NCI-H345 treated with DMSO at 0.1 percent for 48 hours (cell line): Measurements from ENCODE around the gene C1orf159.
A peak's percentile ranks its signal among the peaks of the same experiment; 100 is the strongest.
"Not testable (repeated sequence)": the region's sequence is repeated elsewhere in the genome, so short reads cannot be mapped to it uniquely, and the experiment has no call there.

ENCODE experiments used
- DNase-seq: peaks from one replicate; lab custom pipeline; 2025; ENCODE audit not compliant: unreplicated experiment; lab: John Stamatoyannopoulos, UW

The C1orf159 gene

DNA sequence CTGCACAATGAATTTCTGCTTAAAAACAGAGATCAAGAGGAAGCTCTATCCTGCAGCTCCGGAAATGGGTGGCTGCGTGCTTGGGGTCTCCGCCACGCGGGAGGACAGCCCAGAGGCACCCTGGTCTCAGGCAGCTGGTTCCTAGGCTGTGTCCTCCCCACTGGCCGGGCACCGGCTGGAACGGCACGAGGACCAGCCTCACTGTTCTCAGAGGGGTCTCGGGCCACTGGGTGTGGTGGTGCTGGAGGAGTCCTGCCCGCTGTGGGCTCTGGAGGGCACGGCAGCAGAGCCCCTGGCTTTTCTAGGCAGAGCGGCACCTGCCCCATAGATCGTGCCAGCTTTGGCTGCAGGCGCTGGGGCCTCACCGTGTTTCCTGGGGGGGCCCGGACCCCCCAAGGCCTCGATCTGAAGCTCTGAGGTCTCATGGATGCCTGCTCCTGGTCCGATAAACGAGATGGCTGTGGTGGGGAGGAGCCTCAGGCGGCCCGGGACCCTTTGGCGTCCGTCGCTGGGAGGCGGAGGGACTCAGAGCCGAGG lies 33.6 kb downstream of the C1orf159 start:
- DNase-seq = no peak

GRCh38 chr1:1081311-1082238 lies 34.3 kb downstream of the C1orf159 start:
- no peak for DNase-seq

DNA sequence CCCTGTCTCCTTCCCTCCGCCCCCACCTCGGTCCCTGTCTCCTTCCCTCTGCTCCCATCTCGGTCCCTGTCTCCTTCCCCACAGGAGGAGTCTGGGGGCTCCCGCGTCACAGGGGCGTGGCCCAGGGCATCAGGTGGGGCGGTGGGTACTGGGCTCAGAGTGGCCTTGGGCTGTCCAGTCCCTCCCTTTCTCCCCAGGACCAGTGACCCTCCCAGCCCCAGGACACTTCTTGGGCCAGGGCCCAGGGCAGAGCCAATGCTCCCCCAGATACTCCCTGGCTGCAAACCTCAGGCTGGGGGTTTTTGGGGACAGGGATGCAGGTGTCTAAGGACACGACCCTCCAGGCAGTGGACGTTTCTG lies 35.0 kb downstream of the C1orf159 start:
- DNase-seq = no peak

DNA sequence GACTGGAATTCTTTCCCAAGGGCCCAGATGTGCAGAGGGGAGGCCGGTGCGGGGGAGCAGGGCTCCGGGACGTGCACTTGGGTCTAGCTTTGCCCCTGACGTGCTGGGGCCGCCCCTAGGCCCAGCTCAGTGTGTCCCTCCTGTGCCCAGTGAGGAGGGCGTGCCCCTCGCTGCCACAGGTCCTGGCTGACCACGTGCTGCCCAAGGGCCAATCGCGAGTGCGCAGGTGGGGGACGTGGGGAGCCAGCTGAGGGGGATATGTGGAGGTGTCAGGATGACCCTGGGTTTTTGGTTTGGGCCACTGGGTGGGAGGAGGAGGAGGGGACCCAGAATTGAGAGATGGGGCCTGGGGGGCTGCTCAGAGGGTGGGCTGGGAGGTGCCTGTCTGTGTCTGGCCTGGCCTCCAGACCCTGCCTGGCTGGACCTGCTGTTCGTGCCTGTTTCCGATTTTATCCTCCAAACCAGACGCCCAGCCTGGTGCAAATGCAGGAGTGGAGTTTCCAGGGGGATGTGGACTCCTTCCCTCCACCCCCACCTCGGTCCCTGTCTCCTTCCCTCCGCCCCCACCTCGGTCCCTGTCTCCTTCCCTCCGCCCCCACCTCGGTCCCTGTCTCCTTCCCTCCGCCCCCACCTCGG lies 35.6 kb downstream of the C1orf159 start:
- DNase-seq = peak; percentile 23

DNA sequence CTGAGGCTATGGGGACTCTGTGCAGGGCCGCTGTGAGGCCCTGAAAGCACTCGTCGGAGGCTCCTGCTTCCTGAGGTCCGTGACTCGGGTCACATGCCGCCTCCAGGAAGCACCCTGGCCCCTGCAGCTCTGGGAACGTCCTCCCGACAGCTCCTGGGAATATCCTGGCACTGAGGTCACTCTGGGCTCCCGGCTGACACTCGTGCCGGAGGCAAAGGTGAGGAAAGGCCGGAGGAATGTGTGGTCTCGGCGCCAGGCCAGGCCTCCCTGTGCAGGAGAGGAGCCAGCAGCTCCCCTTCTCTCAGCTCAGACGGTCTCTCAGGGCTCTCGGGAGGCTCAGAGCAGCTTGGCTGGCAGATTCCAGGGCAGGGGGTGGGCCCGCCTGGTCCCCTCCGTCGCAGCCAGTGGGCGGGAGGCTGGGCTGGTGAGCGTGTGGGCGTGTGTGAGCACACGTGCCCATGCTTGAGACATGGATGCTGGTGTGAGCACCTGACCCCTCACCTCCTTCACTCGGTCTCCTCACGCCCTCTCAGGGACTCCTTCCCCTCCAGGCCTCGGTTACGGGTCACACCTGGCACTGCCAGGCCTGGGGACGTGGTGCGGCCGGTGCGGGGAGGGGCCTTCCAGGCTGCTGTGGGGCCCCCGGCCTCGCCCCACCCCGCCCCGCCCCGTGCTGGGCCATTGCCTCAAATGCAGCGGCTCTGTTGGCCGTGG lies 36.3 kb downstream of the C1orf159 start:
- DNase-seq = peak; percentile 39

GRCh38 chr1:1077396-1077795 lies 38.5 kb downstream of the C1orf159 start:
- DNase-seq = not testable (repeated sequence)

DNA sequence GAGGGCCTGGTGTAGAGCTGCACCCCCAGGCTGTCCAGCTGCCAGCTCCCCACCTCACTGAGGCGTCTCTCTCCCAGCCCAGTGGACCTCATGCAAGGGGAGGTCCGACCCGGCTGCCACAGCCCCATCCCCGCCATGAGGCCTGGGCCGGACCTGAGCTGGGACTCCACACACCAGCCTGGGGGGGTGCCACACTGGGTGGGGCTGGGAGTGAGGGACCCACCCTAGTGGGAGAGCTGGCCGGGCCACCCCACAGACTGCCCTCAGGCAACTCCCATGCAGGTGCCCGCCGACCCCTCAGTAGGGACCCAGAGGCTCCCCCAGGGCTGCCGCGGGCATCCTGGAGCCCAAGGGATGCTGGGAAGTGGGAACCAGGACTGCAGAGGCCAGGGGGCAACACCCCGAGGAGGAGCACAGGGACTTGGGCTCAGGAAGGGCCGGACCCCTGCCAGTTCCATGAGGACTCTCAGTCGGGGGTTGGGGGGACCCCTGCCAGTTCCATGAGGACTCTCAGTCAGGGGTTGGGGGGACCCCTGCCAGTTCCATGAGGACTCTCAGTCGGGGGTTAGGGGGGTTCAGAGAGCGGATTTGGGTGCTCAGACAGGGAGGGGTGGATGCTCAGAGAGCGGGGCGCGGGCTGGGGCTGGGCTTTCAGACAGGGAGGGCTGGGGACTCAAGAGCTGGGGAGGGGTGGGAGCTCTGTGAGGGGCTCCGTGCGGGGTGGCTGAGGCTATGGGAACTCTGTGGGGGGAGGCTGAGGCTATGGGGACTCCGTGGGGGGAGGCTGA lies 40.5 kb downstream of the C1orf159 start:
- no peak for DNase-seq

DNA sequence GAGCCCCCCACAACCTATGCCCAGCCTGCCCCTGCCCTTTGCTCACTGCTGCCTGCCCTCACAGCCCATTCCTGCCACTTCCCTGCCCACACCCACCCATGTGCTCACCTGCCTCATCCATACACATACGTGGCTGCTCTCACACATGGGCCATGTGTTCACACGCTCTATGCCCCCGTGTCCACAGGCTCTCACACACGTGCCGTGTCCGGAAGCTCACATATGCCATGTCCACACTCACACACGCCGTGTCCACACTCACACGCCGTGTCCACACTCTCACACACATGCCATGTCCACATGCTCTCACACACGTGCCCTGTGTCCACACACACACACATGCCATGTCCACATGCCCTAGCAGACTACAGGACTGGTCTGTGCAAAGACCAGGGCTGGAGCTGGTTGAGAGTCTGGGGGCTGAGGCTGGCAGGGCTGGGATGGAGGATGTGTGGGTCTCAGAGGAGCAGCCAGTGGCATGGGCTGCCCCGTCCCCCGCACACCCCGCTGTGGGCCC lies 41.2 kb downstream of the C1orf159 start:
- no peak for DNase-seq

- no peak for DNase-seq
Measured at GRCh38 chr1:1073743-1074587, 41.9 kb downstream of the C1orf159 start, which contains the start of gene RNF223. RNF223 (minus strand) TSS chr1:1074306; CDS start chr1:1072566, 1,740 bp downstream.

GRCh38 chr1:1072849-1073742 lies 42.8 kb downstream of the C1orf159 start:
- DNase-seq = no peak

- DNase-seq = no peak
Measured at GRCh38 chr1:1072299-1072848, 43.5 kb downstream of the C1orf159 start.

DNA sequence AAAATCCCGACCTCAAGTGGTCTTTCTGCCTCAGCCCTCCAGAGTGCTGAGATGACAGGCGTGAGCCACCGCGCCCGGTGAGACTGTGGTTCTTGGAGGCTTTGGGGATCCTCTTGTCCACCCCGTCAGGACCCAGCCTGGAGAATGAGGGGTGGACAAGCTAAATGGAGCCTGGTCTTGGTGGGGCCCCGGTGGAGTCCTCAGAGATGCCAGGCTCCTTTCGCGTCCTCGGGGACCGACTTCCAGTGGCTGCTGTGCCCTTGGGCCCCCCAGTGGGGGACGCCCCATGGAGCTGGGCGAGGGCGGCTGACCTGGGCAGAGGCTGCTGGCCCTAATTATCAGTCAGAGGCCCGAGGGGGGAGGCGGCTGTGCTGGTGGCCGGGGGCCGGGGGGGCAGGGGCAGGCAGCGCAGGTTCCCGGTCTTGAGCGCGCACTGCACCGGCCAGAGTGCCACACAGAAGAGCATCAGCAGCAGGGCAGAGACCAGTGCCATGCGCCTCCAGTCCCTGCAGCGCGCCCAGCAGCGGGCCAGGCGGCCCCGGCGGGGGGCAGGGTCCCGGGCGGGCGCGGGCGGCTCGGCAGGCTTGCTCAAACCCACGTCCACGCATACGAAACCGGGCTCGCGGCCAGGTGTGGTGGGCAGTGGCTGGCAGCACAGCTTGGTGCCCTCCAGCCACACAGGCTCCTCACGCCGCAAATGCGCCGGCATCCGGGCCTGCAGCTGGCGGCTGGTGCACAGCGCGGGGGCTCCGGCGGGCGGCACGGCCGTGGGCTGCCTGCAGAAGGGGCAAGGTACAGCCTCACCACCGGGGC lies 44.2 kb downstream of the C1orf159 start:
- no peak for DNase-seq

DNA sequence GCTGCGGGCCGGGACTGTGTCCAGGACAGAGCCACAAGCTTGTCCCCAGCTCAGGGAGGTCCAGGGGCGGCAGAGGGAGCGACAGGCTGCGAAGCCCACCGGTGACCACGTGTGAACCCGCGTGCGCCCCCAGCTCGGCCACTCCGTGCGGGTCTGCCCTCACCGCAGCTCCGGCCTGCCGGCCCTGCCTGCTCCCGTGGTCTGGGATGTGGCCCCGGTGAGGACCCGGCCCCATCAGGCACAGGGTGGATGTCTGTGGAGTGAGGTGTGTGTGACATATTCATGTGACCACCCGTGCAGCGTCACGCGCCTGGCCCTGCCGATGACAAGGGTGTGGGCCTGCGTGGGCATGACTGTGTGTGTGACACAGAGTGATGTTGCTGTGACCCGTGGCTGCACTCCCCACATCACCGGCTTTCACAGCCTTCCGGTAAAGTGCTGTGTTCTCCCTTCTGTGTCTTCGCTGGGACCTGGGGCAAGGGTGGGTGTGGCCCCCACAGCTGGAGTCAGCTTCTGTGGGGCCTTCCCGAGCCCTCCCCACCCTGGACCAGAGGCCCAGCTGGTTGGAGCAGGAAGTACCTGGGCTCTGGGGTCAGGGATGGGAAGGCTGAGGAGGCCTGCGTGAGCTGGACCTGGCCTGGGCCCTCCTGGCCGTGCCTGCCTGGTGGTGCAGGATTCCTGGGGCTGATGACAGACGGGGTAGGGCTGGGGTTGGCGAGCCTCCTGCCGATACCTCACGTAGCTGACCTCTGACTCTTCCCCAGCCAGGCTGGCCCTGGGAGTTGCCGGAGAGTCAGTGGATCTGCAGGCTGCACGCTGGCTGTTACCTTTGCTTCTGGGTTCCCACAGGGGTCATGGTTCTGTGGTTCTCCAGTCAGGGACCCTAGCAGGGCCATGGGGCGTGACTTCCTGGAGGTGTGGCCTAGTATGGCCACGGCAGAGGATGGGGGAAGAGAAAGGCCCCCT lies 45.9 kb downstream of the C1orf159 start:
- DNase-seq = no peak

GRCh38 chr1:1069056-1069710 lies 46.7 kb downstream of the C1orf159 start:
- peak; percentile 69 for DNase-seq

GRCh38 chr1:1068517-1069055 lies 47.3 kb downstream of the C1orf159 start:
- DNase-seq = peak; percentile 33
